ENCODE results near the gene CCDC34. TPM values are rescaled to one million over a fixed set of nuclear protein-coding genes. Genes with fewer than 3 reads are reported as not detected.

Gene CCDC34
- total RNA-seq, 2 donors from 2014 or later: 1.1 to 1.8 TPM

- Mint-ChIP-seq H3K36me3 (ENCODE audit: low read depth) (peaks cover 4% of the 10 kb centered on the region), H3K4me3 (no peak overlapping the region), H3K4me1 (peaks cover 7% of the 10 kb centered on the region), H3K27ac (no peak overlapping the region), H3K27me3 (peaks cover 8% of the 10 kb centered on the region)
- DNase-seq: no peak
- H3K9me3 ChIP-seq (ENCODE audit: control insufficient read depth, low read length, poor library complexity, severe bottlenecking): no peaks in the 10 kb centered on the region
- no peak for ATAC-seq
Measured at GRCh38 chr11:27315836-27316235, 47.2 kb downstream of the CCDC34 start.

GRCh38 chr11:27313157-27313821 lies 49.7 kb downstream of the CCDC34 start:
- ATAC-seq: no peak
- Mint-ChIP-seq H3K36me3 (ENCODE audit: low read depth) (peaks cover 4% of the 10 kb centered on the region), H3K4me3 (no peak overlapping the region), H3K27me3 (peaks cover 8% of the 10 kb centered on the region), H3K27ac (no peak overlapping the region), H3K4me1 (peaks cover 2% of the 10 kb centered on the region)
- H3K9me3 ChIP-seq (ENCODE audit: control insufficient read depth, low read length, poor library complexity, severe bottlenecking): no peaks in the 10 kb centered on the region
- no peak for DNase-seq

GRCh38 chr11:27312110-27312509 lies 50.9 kb downstream of the CCDC34 start:
- ATAC-seq: no peak
- H3K36me3 Mint-ChIP-seq (ENCODE audit: low read depth): peaks cover 4% of the 10 kb centered on the region
- DNase-seq: no peak
- H3K27me3 Mint-ChIP-seq: peaks cover 8% of the 10 kb centered on the region
- H3K9me3 ChIP-seq (ENCODE audit: control insufficient read depth, low read length, poor library complexity, severe bottlenecking): no peaks in the 10 kb centered on the region
- no peak overlapping the region for H3K27ac Mint-ChIP-seq
- H3K4me3 Mint-ChIP-seq: no peak overlapping the region
- H3K4me1 Mint-ChIP-seq: peaks cover 2% of the 10 kb centered on the region

GRCh38 chr11:27310707-27311106 lies 52.3 kb downstream of the CCDC34 start:
- H3K4me3 Mint-ChIP-seq: no peak overlapping the region
- DNase-seq: no peak
- peaks cover 8% of the 10 kb centered on the region for H3K27me3 Mint-ChIP-seq
- no peak for ATAC-seq
- peaks cover 8% of the 10 kb centered on the region for H3K36me3 Mint-ChIP-seq (ENCODE audit: low read depth)
- peaks cover 2% of the 10 kb centered on the region for H3K4me1 Mint-ChIP-seq
- H3K27ac Mint-ChIP-seq: no peak overlapping the region
- H3K9me3 ChIP-seq (ENCODE audit: control insufficient read depth, low read length, poor library complexity, severe bottlenecking): no peaks in the 10 kb centered on the region

- peaks cover 2% of the 10 kb centered on the region for H3K4me1 Mint-ChIP-seq
- no peak for DNase-seq
- H3K36me3 Mint-ChIP-seq (ENCODE audit: low read depth): peaks cover 8% of the 10 kb centered on the region
- no peak for ATAC-seq
- peaks cover 13% of the 10 kb centered on the region for H3K27me3 Mint-ChIP-seq
- H3K27ac Mint-ChIP-seq: no peak overlapping the region
- H3K4me3 Mint-ChIP-seq: no peak overlapping the region
- H3K9me3 ChIP-seq (ENCODE audit: control insufficient read depth, low read length, poor library complexity, severe bottlenecking): no peaks in the 10 kb centered on the region
Measured at GRCh38 chr11:27310182-27310581, 52.8 kb downstream of the CCDC34 start.

GRCh38 chr11:27309046-27309445 lies 54.0 kb downstream of the CCDC34 start:
- Mint-ChIP-seq H3K27ac (no peak overlapping the region), H3K36me3 (ENCODE audit: low read depth) (peaks cover 5% of the 10 kb centered on the region), H3K4me3 (no peak overlapping the region), H3K4me1 (no peaks in the 10 kb centered on the region), H3K27me3 (peaks cover 14% of the 10 kb centered on the region)
- DNase-seq: no peak
- H3K9me3 ChIP-seq (ENCODE audit: control insufficient read depth, low read length, poor library complexity, severe bottlenecking): no peaks in the 10 kb centered on the region
- ATAC-seq: no peak

GRCh38 chr11:27307232-27307631 lies 55.8 kb downstream of the CCDC34 start:
- no peak overlapping the region for H3K4me3 Mint-ChIP-seq
- ATAC-seq (no peak), DNase-seq (no peak)
- H3K27ac Mint-ChIP-seq: no peak overlapping the region
- H3K9me3 ChIP-seq (ENCODE audit: control insufficient read depth, low read length, poor library complexity, severe bottlenecking): no peaks in the 10 kb centered on the region
- peaks cover 3% of the 10 kb centered on the region for H3K36me3 Mint-ChIP-seq (ENCODE audit: low read depth)
- peaks cover 6% of the 10 kb centered on the region for H3K27me3 Mint-ChIP-seq
- no peaks in the 10 kb centered on the region for H3K4me1 Mint-ChIP-seq

GRCh38 chr11:27305751-27306150 lies 57.3 kb downstream of the CCDC34 start:
- no peak overlapping the region for H3K4me3 Mint-ChIP-seq
- H3K9me3 ChIP-seq (ENCODE audit: control insufficient read depth, low read length, poor library complexity, severe bottlenecking): no peaks in the 10 kb centered on the region
- H3K36me3 Mint-ChIP-seq (ENCODE audit: low read depth): peaks cover 3% of the 10 kb centered on the region
- H3K27me3 Mint-ChIP-seq: peaks cover 6% of the 10 kb centered on the region
- H3K4me1 Mint-ChIP-seq: no peaks in the 10 kb centered on the region
- H3K27ac Mint-ChIP-seq: no peak overlapping the region
- DNase-seq (no peak), ATAC-seq (no peak)

- H3K4me1 Mint-ChIP-seq: no peaks in the 10 kb centered on the region
- no peak for ATAC-seq
- no peaks in the 10 kb centered on the region for H3K9me3 ChIP-seq (ENCODE audit: control insufficient read depth, low read length, poor library complexity, severe bottlenecking)
- no peak for DNase-seq
- peaks cover 3% of the 10 kb centered on the region for H3K36me3 Mint-ChIP-seq (ENCODE audit: low read depth)
- no peak overlapping the region for H3K4me3 Mint-ChIP-seq
- peaks cover 6% of the 10 kb centered on the region for H3K27me3 Mint-ChIP-seq
- H3K27ac Mint-ChIP-seq: no peak overlapping the region
Measured at GRCh38 chr11:27304514-27304913, 58.5 kb downstream of the CCDC34 start.

GRCh38 chr11:27303903-27304302 lies 59.1 kb downstream of the CCDC34 start:
- DNase-seq (no peak), ATAC-seq (no peak)
- no peaks in the 10 kb centered on the region for H3K9me3 ChIP-seq (ENCODE audit: control insufficient read depth, low read length, poor library complexity, severe bottlenecking)
- H3K4me3 Mint-ChIP-seq: no peak overlapping the region
- peaks cover 6% of the 10 kb centered on the region for H3K27me3 Mint-ChIP-seq
- no peak overlapping the region for H3K27ac Mint-ChIP-seq
- H3K4me1 Mint-ChIP-seq: no peaks in the 10 kb centered on the region
- peaks cover 3% of the 10 kb centered on the region for H3K36me3 Mint-ChIP-seq (ENCODE audit: low read depth)

- Mint-ChIP-seq H3K27ac (no peak overlapping the region), H3K27me3 (peaks cover 11% of the 10 kb centered on the region), H3K4me3 (no peak overlapping the region), H3K4me1 (no peaks in the 10 kb centered on the region), H3K36me3 (ENCODE audit: low read depth) (no peaks in the 10 kb centered on the region)
- no peak for DNase-seq
- H3K9me3 ChIP-seq (ENCODE audit: control insufficient read depth, low read length, poor library complexity, severe bottlenecking): no peaks in the 10 kb centered on the region
- ATAC-seq: no peak
Measured at GRCh38 chr11:27300974-27301373, 62.0 kb downstream of the CCDC34 start.

- H3K9me3 ChIP-seq (ENCODE audit: control insufficient read depth, low read length, poor library complexity, severe bottlenecking): no peaks in the 10 kb centered on the region
- DNase-seq (no peak), ATAC-seq (no peak)
- Mint-ChIP-seq H3K27ac (no peak overlapping the region), H3K36me3 (ENCODE audit: low read depth) (no peaks in the 10 kb centered on the region), H3K4me1 (no peaks in the 10 kb centered on the region), H3K27me3 (peaks cover 5% of the 10 kb centered on the region), H3K4me3 (no peak overlapping the region)
Measured at GRCh38 chr11:27297616-27298015, 65.4 kb downstream of the CCDC34 start.

GRCh38 chr11:27296497-27296896 lies 66.5 kb downstream of the CCDC34 start:
- no peak overlapping the region for H3K27ac Mint-ChIP-seq
- no peak overlapping the region for H3K4me3 Mint-ChIP-seq
- no peak for DNase-seq
- H3K27me3 Mint-ChIP-seq: peaks cover 5% of the 10 kb centered on the region
- no peaks in the 10 kb centered on the region for H3K9me3 ChIP-seq (ENCODE audit: control insufficient read depth, low read length, poor library complexity, severe bottlenecking)
- no peak for ATAC-seq
- H3K36me3 Mint-ChIP-seq (ENCODE audit: low read depth): no peaks in the 10 kb centered on the region
- H3K4me1 Mint-ChIP-seq: no peaks in the 10 kb centered on the region

GRCh38 chr11:27295928-27296327 lies 67.1 kb downstream of the CCDC34 start:
- no peaks in the 10 kb centered on the region for H3K9me3 ChIP-seq (ENCODE audit: control insufficient read depth, low read length, poor library complexity, severe bottlenecking)
- Mint-ChIP-seq H3K36me3 (ENCODE audit: low read depth) (no peaks in the 10 kb centered on the region), H3K27ac (no peak overlapping the region), H3K4me1 (no peaks in the 10 kb centered on the region), H3K27me3 (peaks cover 5% of the 10 kb centered on the region), H3K4me3 (no peak overlapping the region)
- DNase-seq (no peak), ATAC-seq (no peak)

All from T-helper 17 cell (primary cell).